GOT3 (cell line): ENCODE data around the gene LTC4S.
"Not testable (repeated sequence)": the region's sequence is repeated elsewhere in the genome, so short reads cannot be mapped to it uniquely, and the experiment has no call there.

Experiments used
- DNase-seq: peaks from one replicate; lab custom pipeline; 2025; ENCODE audit warnings: mixed read lengths; lab: John Stamatoyannopoulos, UW

Gene LTC4S

DNA sequence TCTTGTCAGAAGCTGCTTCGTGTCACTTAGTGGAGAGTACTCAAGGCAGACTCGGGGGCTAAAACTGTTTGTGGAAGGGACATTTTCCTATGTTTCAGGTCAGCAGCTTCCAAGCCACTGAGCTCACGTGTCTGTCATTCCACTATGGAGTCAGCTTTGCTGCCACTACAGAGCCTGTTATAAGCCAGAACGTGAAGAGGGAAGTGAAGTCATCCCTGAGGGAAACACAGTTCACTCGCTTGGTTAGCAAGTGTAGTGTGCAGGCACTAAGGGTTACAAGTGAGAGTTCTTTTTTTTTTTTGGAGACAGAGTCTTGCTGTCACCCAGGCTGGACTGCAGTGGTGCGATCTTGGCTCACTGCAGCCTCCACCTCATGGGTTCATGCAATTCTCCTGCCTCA, 24.5 kb upstream of the LTC4S start:
- DNase-seq, result no peak

DNA sequence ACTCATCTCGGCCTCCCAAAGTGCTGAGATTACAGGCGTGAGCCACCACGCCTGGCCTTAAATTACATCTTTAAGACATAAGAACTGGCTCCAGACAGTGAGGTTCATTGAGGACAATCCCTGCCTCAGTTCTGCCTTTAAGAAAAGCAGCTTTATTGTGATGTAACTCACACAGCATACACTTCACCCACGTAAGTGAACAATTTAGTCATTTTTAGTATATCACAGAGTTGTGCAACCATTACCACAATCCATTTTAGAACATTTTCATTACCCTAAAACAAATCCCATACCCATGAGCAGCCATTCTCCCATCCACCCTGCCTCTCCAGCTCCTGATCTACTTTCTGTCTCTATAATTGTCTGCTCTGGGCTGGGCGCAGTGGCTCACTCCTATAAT, 24.0 kb upstream of the LTC4S start:
- DNase-seq, result no peak

DNA sequence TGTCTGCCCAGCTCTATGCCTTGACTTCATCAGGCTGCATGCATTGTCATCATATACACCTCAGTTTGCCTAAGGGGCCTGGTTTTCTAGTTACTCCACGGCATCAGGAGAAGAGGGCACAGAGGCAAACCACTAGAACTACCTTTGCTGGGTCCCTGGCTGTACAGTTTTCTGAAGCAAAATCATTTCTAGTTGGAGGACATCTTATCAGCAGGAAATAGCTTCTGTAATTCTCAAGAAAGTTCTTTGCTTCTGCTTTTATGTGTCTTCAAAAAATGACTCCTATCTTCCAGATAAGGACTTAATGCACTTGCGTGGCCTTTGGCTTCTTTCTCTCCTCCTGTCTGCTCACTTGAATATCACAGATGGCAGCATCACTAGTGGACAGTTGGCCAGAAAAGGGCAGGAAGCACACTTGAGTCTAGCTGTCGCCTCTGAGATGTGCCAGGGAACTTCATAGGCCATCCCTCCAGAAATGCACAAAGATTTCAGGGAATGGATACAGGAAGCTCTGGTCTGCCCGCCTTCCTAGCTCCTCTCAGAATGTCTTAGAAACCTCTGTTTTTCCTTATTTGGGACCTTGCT, 22.4 kb upstream of the LTC4S start:
- no peak for DNase-seq

DNA sequence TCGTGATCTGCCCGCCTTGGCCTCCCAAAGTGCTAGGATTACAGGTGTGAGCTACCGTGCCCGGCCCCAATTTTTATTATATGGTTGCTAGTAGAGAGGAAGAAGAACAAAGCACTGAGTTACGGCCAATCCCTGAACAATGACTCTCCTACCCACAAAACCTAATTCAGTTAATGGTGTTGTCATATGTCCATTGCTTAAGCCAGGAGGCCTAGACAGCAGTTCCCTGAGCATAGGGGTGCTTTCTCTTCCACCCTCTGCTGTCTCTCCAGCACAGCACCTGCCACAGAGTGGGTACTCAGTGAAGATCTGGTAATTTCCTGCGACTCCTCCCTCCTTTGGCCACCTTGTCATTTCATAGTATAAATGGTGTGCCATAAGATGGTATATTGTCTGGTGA, 21.4 kb upstream of the LTC4S start:
- no peak for DNase-seq

DNA sequence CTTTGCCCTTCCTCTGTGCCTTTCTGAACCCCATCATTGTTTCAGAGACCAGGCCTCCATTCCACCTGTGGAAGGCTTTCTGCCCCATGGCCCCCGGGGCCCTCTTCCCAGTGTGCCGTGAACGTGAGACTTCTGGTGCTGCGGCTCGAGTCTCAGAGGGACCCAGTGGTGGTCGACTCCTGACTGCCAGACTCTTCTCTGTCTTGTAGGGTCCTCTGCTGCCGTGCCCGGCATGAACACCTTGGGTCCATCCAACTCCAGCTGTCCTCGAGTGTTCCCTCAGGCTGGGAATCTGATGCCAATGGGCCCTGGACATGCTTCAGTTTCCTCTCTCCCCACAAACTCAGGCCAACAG, 20.1 kb upstream of the LTC4S start:
- no peak for DNase-seq

DNA sequence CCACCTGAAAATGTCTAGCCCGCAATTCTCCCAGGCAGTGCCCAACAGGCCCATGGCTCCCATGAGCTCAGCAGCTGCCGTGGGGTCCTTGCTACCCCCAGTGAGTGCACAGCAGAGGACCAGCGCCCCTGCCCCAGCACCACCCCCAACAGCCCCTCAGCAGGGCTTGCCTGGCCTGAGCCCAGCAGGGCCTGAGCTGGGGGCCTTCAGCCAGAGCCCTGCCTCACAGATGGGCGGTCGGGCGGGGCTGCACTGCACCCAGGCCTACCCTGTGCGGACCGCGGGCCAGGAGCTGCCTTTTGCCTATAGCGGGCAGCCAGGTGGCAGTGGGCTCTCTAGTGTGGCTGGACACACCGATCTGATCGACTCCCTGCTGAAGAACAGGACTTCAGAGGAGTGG, 19.3 kb upstream of the LTC4S start:
- DNase-seq, result no peak

DNA sequence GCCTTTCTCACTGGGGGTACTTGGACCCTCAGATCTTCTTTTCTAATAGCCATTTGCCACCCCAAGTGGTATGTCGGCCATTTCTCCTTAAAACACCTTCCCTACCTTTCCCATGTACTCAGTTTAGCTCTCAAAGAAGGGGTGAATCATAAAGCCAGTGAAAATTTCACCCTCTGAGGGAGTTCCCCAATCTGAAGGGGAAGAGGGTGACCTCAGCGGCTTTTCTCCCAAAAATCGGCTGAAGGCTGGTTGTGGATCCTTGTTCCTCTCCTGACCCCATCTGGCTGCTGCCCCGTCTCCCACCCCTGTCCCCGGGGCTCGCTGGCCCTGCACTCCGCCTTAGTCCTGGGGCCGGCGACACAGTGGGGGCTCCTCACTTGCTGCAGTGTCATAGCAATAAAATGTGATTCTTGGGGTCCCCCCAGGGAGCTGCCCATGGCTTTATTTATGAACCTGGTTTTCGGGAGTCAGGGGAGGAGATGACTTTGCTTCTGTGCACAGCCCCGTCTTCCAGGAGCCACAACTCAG, 17.3 kb upstream of the LTC4S start:
- no peak for DNase-seq

DNA sequence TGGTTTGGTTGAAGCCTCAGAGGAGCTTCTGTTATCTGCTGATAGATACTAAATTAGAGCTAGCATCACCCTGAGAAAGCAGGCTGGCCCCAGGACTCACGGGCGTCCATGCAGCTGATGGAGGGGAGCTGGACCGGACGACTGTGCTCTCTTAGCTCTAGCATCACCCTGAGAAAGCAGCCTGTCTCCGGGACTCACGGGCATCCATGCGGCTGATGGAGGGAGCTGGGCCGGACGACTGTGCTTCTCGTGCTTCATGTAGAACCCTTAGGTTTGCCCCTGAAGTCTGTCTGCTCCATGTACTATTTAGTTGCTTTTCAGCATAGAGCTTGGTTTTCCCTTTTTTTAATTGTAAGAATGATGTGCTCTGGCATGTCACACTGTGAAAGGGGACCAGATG, 16.3 kb upstream of the LTC4S start:
- no peak for DNase-seq

DNA sequence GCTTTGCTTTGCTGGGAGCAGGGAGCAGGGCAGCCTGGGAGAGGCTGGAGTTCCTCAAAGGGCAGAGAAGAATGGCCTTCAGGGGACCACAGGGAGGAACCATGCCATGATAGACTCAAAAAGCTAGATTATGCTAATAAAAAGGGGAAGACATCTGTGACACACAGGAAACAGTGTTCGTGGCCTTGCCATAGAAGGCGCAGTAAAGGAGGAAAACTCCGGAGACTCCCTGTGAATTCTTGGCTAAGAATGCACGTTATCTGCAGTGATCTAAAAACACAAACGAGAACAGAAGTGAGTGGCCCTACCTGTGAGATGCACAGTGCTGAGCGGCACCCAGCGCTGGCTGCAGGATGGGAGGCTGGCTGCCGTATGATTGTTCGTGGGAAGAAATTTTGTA, 15.9 kb upstream of the LTC4S start:
- no peak for DNase-seq

DNA sequence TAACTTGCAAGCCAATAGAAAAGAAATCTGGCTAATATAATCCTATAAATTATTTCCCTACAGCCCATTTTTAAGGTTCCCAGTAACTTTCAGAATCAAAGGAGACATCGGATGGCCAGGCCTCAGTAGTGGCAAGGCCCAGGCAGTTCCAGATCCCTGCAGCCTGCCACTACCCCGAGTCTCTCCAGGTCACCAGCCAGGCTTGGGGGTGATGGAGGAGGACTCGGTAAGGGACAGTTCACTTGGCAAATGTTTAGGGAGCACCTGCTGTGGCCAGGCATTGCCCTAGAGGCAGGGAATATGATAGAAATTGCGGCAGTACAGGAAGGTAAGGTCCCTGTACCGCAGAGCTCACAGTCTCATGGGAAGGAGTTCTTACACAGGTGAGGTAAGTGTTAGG, 15.2 kb upstream of the LTC4S start:
- no peak for DNase-seq

DNA sequence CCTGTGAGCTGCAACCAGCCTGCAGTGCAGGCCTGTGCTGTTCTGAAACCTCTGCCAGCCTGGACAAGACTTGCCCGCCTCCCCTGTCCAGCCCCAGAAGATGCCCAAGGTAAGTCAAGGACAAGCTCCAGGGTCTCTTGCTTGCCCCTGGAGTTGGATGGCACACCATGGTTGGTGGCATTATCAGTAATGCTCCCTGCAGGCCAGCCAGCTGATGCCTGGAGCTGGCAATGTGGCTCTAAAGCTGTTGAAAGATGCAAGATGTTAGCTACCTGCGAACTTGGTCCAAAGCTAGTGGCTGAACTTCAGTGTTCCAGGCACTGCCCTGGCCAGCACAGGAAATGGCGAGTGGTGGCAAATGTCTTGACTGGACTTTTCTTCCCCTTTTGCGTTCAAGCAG, 14.0 kb upstream of the LTC4S start:
- no peak for DNase-seq

DNA sequence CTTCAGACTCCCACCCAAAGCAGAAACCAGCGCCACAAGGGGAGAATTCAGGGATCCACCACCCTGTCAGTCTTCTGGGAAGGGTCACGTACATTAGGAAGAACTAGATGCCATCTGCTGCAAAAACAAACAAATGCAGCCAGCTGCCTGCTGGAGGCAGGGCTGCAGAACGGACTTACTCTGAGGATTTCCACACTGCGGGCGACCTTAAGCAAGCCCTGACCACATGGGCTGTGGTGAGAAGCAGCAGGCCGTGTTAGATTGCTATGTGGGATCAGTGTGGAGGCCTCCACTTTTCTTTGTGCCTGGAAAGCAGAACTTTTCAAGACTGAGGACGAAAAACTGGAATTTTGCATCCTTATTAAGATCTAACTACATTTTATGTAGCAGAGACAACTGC, 13.4 kb upstream of the LTC4S start:
- no peak for DNase-seq

DNA sequence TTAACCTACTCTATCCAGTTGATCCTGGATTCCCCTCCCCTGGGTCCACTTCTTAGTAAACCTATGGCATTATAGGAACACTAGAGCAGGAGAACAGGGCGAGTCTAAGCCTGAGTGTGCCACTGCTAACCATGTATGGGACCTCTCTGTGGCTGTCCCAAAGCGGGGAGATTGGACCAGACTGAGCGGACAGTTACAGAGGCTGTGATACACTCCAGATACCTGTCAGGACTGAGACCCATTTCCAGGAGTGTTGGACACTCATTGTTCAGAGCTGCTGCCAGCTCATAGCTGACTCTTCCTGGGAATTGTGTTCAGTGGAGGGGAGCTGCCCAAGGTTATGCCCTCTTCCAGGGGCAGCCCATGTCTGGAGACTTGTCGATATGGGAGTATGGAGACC, 11.9 kb upstream of the LTC4S start:
- DNase-seq, result no peak

DNA sequence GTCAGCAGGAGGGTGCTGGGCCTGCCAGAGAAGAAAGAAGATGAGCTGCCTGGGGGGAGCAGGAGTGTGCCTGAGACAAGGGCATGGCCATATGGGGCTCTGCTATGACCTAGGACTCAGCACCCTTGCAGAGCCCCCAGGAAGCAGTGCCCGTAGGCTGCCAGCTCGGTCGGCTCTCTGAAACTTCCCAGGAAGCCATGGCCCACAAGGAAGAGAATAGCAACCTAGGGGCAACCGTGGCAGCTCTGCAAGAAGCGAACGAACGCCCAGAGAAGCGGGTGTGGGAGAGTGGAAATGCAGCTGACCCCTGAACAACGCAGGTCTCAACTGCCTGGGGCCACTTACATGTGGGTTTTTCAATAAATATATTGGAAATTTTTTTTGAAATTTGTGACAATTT, 10.7 kb upstream of the LTC4S start:
- no peak for DNase-seq

DNA sequence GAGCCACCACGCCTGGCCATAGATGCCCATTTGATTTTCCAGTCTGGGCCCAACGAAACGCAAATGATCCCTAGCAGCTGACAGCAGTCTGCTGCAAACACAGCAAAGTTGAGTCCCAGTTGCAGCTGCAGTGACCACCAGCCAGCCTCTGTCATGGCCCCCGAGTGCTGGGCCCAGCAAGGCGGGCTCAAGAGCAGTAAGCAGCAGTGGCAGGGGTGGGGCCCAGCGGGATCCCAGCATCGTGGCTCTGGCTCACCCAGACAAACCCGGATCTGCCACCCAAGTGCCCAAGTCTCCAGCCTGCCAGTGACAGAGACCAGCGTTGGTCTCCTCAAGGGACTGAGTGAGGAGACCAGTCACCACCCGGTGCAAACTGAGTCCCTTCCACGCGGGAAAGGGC, 6.9 kb upstream of the LTC4S start:
- DNase-seq, result no peak

DNA sequence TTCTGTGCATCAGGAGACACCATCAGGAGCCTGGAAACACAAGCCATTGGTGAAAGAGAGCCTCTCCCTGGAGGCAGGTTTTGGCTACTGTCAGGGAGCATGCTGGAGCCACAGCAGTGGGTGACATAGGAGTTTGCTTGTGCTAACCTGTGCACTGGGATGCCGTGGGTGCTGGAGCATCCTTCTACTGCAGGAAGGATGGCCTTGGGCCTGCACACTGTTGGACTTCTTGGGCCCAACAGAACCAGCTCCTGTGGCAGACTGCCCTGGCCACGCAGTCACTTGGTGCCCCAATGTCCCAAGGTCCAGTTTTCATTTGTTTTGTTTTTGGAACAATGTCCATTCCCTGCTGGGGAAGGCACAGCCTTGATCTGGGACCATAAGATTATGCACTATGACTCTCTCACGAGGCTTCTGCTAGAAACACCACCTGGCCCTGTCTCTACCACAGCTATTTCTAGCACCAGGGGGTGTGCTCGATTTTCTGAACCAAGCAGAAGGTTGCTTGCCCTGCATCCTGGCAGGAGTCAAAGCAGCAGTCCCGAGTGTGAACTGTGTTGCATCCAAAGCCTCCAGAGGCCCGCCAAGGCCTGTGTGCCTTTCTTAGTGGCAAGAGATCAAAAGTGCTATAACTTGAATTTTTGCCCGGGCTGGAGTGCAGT, 5.5 kb upstream of the LTC4S start:
- no peak for DNase-seq

DNA sequence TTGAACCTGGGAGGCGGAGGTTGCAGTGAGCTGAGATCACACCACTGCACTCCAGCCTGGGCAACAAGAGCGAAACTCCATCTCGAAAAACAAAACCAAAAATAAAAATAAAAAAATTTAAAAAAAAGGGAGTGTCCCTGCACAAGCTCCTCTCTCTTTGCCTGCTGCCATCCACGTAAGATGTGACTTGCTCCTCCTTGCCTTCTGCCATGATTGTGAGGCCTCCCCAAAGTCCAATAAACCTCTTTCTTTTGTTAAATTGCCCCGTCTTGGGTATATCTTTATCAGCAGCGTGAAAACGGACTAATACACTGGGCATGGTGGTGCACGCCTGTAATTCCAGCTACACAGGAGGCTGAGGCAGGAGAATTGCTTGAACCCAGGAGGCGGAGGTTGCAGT, 4.5 kb upstream of the LTC4S start:
- DNase-seq, result not testable (repeated sequence)

DNA sequence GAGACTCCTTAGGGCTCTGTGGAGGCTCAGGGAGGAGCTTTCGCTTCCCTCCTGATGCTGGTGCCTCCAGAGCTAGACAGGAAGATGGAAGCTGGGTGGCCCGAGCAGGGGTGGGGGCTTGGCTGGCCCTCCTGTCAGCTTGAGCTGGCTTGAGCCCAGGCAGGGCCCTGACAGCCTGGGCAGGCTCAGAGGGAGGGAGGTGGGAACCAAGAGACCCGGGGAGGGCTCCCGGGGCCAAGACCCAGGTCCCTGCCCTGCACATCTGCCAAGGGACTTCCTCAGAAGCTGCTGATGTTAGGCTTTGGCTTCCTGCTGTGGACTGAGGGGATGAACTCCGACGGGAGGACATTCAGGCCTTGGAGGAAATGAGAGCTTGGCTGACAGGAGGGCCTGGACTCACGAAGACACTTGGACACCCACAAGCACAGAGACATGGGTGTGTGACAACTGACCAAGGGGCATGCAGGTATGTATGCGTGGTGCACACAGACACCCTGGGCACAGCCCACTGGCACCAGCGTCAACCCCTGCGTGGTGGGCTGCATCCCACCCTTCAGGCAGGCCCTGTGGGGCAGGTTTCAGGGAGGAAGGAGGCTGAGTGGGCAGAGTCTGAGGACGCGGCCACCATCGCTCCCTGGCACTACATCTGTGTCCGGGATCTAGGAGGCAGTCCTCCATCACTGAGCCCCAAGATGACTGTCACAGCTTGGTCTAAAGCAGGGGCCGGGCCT, 1.7 kb upstream of the LTC4S start:
- no peak for DNase-seq

DNA sequence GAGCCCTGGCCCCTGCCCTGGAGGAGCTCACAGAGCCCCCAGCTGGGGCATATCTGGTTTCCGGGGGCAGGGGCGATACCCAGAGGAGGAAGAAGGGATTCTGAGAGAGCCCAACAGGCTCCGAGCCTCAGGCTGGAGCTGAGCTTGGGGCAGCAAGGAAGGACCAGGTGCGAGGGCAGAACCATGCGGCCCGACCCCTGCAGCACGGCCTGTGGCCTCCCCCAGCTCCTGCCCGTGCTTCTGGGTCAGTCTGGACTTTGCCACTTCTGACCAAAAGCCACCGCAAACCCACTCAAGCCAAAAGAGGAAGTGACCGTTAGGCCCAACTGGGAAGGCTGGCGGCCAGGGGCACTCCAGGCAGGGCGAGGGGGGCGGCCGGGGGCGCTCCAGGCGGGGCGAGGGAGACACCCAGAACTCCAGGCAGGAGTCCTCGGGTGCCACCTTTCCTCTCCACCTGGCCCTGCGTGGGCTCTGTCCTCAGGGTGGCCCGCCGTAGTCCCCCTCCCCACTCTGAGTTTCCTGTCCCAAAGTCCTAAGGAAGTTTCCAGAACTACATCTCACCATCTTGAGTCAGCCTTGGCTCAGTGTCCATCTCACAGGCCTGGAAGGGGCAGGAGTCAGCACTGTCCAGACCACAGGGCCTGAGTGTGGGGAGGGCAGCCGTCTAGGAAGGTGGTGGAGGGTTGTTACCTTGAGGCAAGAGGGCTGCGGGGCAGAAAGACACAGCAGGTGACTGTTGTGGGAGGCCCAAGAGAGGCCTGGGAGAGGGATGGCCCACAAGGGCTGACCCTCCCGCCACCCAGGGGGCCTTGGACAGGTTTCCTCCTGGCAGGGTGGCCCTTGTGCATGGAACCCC, 946 bp upstream of the LTC4S start:
- no peak for DNase-seq

DNA sequence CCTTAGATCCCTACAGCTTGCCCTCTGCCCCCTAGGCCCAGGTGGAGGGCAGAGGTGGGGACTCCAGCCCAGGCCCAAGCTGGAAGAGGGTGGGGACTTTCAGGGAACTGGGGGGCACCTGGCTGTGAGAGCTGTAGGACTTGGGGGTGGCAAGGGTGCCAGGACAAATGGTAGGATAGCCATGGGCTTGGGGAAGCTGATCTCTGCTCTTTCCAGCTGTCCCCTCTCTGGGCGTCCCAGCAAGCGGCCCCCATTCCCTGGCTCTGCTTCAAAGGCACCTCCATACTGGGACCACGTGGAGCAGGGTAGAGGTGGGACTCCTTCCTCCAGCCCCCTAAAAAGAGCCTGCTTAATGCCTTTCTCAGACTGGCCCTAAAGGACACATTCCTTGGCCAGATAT, 385 bp downstream of the LTC4S start:
- DNase-seq, result no peak

DNA sequence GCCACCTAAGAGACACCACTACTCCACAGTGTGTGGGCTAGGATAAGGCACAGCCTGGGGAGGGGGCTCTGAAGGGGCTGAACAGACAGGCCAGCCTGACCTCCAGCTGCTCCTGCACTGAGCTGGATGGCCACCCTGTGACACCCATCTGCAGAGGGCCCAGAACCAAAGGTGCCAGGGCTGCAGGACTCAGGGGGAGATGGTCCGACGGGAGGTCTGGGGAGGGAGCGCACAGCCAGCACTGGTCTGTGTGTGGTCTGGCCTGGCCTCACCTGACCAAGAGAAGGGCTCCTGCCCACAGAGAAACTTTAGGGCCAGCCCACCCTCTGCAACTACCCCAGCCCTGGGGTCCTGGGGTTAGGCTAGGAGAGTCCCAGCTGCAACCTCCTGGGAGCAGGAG, 789 bp downstream of the LTC4S start:
- DNase-seq, result no peak

DNA sequence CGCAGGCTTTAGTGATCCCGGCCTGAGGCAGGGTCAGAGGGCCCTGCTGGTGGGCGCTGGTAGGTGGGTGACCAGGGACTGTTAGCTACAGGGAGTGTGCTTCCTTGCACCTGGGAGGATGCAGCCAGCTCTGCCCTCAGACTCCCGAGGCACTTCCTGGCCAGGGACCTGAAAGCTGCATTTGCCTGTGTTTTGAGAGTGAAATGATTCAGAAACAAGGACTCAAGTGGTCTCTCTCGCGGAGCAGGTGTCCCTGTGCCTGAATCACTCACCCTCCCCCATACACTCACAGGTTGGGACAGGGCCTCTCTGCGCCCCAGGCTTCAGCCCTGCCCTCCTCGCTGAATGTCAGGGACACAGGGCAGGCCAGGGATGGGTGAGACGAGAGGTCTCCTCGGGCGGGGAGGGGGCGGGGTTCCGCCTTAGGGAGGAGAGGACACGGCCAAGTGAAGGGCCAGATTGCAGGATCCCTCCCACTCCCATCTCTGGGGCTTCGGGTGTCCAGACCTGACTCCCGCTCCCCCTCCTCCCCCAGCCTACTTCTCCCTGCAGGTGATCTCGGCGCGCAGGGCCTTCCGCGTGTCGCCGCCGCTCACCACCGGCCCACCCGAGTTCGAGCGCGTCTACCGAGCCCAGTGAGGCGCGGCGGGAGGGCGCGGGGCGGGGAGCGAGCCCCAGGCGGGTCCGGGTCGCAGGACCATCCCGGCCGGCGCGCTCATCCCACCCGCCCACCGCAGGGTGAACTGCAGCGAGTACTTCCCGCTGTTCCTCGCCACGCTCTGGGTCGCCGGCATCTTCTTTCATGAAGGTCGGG, 1.5 kb downstream of the LTC4S start:
- no peak for DNase-seq
